Esophagus squamous epithelium (tissue), 5 donors: ENCODE measurements around the gene WNT9A. TPM values are rescaled to one million over a fixed set of nuclear protein-coding genes. Genes with fewer than 3 reads are reported as not detected.

Experiments
- DNase-seq: peaks from one replicate; lab custom pipeline; 2025; lab: John Stamatoyannopoulos, UW
- H3K27ac ChIP-seq, 4 donors: fragments of 200-600 bp; sonication (generic); one replicate each; pipeline ENCODE4 v1.5.1; 2016 to 2019; ENCODE audit warnings: mild to moderate bottlenecking in 1 of 4
- H3K27me3 ChIP-seq, 4 donors: fragments of 200-600 bp; sonication (generic); 1 replicate in 3 of 4; 2 replicates in 1 of 4; pipeline versions ENCODE4 v1.5.1 to v1.6.0; 2017 to 2021; ENCODE audit warnings: antibody characterized with exemption in 1 of 4
- H3K36me3 ChIP-seq, 3 donors: fragments of 200-600 bp; sonication (generic); one replicate each; pipeline ENCODE4 v1.5.1; 2016 to 2019
- H3K4me1 ChIP-seq, 3 donors: fragments of 200-600 bp; sonication (generic); one replicate each; pipeline ENCODE4 v1.5.1; 2017 to 2019
- H3K4me3 ChIP-seq, 4 donors: fragments of 200-600 bp; sonication (generic); 1 replicate in 3 of 4; 2 replicates in 1 of 4; pipeline ENCODE4 v1.5.1; 2016 to 2019; ENCODE audit warnings: mild to moderate bottlenecking in 2 of 4, moderate library complexity in 1 of 4
- H3K9me3 ChIP-seq, 3 donors: fragments of 200-600 bp; sonication (generic); one replicate each; pipeline ENCODE4 v1.5.1; 2016 to 2019
- POLR2A ChIP-seq, 4 donors: fragments of 450-650 bp; IDR thresholded peaks; one replicate each; pipeline ENCODE4 v1.6.1; 2017; ENCODE audit warnings: antibody characterized with exemption in 4 of 4, mild to moderate bottlenecking in 4 of 4, moderate library complexity in 3 of 4
- WGBS, 2 donors: methylation state at CpG; one replicate each; pipeline ENCODE4 v1.1.5; 2018; 5-methylcytosine and 5-hydroxymethylcytosine counted together
- intact Hi-C: fragments of 100-400 bp; cut with DNase I; formaldehyde crosslinking; loops from one replicate; pipeline ENCODE4 v1.15.0; 2022
- total RNA-seq, 4 donors: library from RNA; depleted of rRNA; stranded (reverse); fragments of >200 nt; gene quantifications; one replicate each; pipeline ENCODE4 v1.1.0, GENCODE V29; 2016
- TF ChIP-seq, protein P1 (sequence below), 6 experiments: fragments of 450-650 bp in 4 of 6; fragments of 200-600 bp in 2 of 6; sonication (generic) in 2 of 6; IDR thresholded peaks; one replicate each; pipeline ENCODE4 v1.5.1; 2016 to 2019; ENCODE audit warnings: antibody characterized with exemption in 6 of 6, mild to moderate bottlenecking in 4 of 6, moderate library complexity in 4 of 6
- donor health status: DM: yes; HTN: yes; CAD: no.

WNT9A gene
- total RNA-seq, 4 donors from 2014 or later, result 1.7 to 5.9 (median 2.8) TPM

- TF ChIP-seq, protein P1, sequence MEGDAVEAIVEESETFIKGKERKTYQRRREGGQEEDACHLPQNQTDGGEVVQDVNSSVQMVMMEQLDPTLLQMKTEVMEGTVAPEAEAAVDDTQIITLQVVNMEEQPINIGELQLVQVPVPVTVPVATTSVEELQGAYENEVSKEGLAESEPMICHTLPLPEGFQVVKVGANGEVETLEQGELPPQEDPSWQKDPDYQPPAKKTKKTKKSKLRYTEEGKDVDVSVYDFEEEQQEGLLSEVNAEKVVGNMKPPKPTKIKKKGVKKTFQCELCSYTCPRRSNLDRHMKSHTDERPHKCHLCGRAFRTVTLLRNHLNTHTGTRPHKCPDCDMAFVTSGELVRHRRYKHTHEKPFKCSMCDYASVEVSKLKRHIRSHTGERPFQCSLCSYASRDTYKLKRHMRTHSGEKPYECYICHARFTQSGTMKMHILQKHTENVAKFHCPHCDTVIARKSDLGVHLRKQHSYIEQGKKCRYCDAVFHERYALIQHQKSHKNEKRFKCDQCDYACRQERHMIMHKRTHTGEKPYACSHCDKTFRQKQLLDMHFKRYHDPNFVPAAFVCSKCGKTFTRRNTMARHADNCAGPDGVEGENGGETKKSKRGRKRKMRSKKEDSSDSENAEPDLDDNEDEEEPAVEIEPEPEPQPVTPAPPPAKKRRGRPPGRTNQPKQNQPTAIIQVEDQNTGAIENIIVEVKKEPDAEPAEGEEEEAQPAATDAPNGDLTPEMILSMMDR (IDR thresholded peaks at IDR 0.05), result no peak
- TF ChIP-seq POLR2A (IDR thresholded peaks at IDR 0.05), result no peak
- Histone ChIP-seq H3K4me3 (no peak overlapping the region), H3K27ac (peak overlapping the region in 2 of 4 donors; percentile 32 to 39), H3K9me3 (no peaks in the 10 kb centered on the region), H3K4me1 (peaks cover 2 to 31% (median 19%) of the 10 kb centered on the region in 3 donors), H3K27me3 (no peaks in the 10 kb centered on the region), H3K36me3 (peaks cover 0 to 39% (median 11%) of the 10 kb centered on the region in 3 donors)
- no peak for DNase-seq
- intact Hi-C loops, result no loop called here
- WGBS, 2 donors, result 87 to 90% methylated on average over 5 to 10 of the region's 14 CpGs
Measured at GRCh38 chr1:227925582-227926198, 22.0 kb downstream of the WNT9A start.

DNA sequence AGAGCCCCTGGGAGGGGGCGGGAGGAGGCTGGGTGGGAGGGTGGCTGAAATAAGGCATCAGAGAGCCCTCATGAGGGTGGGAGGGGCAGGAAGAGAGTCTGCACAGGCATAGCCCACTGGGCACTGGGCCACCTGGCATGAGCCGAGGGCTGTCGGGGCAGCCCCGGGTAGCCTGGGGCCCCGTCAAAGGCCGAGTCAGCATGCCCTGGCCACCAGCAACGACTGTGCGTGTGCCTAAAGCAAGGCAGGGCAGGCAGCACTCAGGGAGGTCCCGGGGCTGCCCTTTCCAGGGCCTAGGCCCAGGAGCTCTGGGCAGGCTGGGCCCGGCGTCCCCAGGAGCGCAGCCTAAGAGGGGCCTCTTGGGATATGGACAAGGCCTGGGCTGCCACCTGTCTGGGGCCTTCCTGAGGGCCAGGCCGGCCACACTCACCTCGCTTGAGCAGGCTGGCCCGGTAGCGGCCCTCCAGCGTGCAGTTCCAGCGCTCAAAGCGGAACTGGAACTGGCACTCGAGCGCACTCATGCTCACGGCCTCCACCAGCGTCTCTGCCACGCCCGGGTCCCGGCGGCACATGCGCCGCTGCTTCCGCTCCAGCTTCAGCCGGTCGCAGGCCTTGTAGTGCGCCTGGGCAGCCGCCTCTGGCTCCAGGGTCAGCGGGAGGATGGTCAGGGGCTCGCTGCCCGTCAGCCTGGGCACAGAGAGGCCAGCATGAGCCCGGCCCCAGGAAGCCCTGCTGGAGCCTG, 22.7 kb downstream of the WNT9A start:
- Histone ChIP-seq H3K4me3 (no peak overlapping the region), H3K9me3 (no peaks in the 10 kb centered on the region), H3K27me3 (no peaks in the 10 kb centered on the region), H3K4me1 (peaks cover 2 to 31% (median 19%) of the 10 kb centered on the region in 3 donors), H3K36me3 (peaks cover 0 to 46% (median 11%) of the 10 kb centered on the region in 3 donors), H3K27ac (peak overlapping the region in 3 of 4 donors; percentile 19 to 39 (median 32))
- intact Hi-C loops, result no loop called here
- no peak for DNase-seq
- TF ChIP-seq, protein P1 (IDR thresholded peaks at IDR 0.05), result no peak
- TF ChIP-seq POLR2A (IDR thresholded peaks at IDR 0.05), result no peak
- 95% methylated on average over 4 of the region's 38 CpGs; no CpG with 5 or more reads in 1 of the 2 donors for WGBS, 2 donors

DNA sequence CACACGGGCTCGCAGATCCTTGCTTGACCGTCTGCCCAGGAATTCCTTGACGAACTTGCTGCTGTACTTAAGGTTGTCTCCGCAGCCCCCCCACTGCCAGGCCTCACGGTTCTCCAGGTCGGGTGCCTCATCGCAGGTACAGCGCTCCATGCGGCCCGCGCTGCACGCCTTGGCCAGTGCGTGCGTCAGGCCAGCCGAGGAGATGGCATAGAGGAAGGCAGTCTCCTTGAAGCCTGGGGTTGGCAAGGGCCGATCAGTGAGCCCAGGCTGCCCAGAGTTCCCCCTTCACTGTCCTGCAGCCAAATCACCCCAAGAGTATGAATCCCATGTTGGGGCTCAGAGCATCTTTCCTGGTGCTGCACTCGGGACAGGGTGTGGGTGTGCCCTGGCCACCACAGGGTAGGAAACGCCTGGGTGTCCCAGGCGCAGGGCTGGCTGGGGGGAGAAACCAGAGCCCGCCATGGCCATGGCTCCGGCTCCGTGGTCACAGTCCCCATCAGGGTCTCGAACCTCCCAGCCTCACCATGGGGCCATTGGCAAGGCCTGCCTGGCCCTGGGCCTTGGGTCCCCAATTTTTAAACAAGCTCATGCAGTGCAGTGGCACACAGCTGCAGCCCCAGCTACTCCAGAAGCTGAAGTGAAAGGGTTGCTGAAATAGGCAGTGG, 23.4 kb downstream of the WNT9A start:
- intact Hi-C loops, result no loop called here
- TF ChIP-seq, protein P1 (IDR thresholded peaks at IDR 0.05), result no peak
- no peak for TF ChIP-seq POLR2A (IDR thresholded peaks at IDR 0.05)
- Histone ChIP-seq H3K9me3 (no peaks in the 10 kb centered on the region), H3K27me3 (no peaks in the 10 kb centered on the region), H3K4me1 (peaks cover 2 to 31% (median 19%) of the 10 kb centered on the region in 3 donors), H3K27ac (peak overlapping the region in 1 of 4 donors; percentile 19), H3K36me3 (peaks cover 0 to 47% (median 11%) of the 10 kb centered on the region in 3 donors), H3K4me3 (no peak overlapping the region)
- 98% methylated on average over 6 of the region's 24 CpGs; no CpG with 5 or more reads in 1 of the 2 donors for WGBS, 2 donors
- DNase-seq, result no peak

GRCh38 chr1:227923353-227924167, 24.2 kb downstream of the WNT9A start:
- no peak overlapping the region for H3K27ac ChIP-seq
- H3K36me3 ChIP-seq, result peaks cover 0 to 52% (median 11%) of the 10 kb centered on the region in 3 donors
- DNase-seq, result no peak
- 78 to 83% methylated on average over 7 to 8 of the region's 18 CpGs for WGBS, 2 donors
- H3K9me3 ChIP-seq, result no peaks in the 10 kb centered on the region
- TF ChIP-seq POLR2A (IDR thresholded peaks at IDR 0.05), result no peak
- TF ChIP-seq, protein P1 (IDR thresholded peaks at IDR 0.05), result no peak
- no peaks in the 10 kb centered on the region for H3K27me3 ChIP-seq
- H3K4me1 ChIP-seq, result peaks cover 2 to 30% (median 19%) of the 10 kb centered on the region in 3 donors
- no peak overlapping the region for H3K4me3 ChIP-seq
- intact Hi-C loops, result no loop called here
